HG02981 (cell line): ENCODE measurements around the gene UBL4B.

Experiments
- ATAC-seq: cut with Tn5 transposase; IDR thresholded peaks from one replicate; pipeline ENCODE4 v1.9.1; 2021; ENCODE audit warnings: mild to moderate bottlenecking, moderate library complexity; ENCODE audit not compliant: unreplicated experiment

Gene UBL4B

GRCh38 chr1:110151175-110151669 lies 39.0 kb downstream of the UBL4B start:
- ATAC-seq = no peak

DNA sequence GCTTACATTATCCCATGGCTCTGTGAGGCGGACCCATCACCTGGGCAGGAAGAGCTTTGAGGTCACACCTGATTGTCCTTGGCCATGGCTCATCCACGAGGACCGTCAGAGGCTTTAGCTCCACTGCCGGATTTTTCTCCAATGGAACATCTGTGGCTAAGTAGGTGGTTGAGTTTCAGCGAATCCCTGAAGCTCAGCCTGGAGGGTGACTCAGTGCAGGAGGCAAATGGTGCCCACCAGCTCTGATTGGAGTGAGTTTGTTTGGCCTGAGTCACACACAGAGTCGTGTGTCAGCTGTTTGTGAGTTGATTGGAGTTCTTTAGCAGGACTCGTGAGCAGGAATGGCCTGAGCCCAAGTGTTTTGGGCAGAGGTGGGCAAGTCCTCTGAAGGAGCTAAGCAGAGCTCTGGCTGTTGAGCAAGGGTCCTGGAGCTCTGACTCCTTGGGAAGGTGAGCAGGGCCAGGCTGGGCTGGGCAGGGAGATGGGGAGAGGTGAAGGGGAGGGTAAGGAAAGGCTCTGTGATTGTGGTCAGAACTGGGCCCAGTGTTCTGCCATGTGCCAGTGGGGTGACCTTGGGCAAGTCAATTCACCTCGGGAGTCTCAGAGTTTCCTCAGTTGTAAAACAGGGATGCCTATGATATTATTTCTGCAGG lies 40.0 kb downstream of the UBL4B start:
- ATAC-seq = no peak

- ATAC-seq = no peak
Observed at GRCh38 chr1:110153407-110153950, 41.2 kb downstream of the UBL4B start.

DNA sequence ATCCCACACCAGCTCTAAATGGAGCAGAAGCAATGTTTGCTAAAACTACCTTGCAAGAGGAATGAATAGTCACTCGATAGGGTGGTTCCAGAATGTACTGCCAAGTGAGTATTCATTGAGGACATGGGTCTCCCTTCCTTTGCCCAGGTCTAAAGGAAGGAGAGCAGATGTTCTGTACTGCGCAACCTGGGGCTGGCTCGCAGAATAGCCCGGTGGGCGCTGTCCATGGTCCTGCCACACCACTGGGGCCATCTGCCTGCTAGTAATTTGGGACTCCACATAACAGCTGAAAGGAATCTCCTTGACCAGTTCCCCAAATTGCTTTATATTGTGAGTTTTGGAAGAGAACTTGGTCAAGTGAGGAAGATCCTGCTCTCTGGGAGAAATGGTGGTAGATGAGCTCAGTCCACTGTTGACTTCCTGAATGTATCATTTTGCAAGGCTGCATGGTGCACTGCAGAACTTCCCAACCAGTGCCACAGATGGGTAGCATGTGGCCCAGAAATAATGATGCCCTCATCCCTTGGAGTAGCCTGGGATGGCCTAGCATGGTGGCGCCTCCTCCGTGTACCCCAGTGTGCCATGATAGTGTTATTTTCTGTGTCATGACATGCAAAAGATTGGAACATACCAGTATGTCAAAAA lies 43.8 kb downstream of the UBL4B start:
- no peak for ATAC-seq

GRCh38 chr1:110158261-110158660 lies 46.0 kb downstream of the UBL4B start:
- ATAC-seq = no peak

GRCh38 chr1:110159168-110159567 lies 46.9 kb downstream of the UBL4B start:
- ATAC-seq = no peak

DNA sequence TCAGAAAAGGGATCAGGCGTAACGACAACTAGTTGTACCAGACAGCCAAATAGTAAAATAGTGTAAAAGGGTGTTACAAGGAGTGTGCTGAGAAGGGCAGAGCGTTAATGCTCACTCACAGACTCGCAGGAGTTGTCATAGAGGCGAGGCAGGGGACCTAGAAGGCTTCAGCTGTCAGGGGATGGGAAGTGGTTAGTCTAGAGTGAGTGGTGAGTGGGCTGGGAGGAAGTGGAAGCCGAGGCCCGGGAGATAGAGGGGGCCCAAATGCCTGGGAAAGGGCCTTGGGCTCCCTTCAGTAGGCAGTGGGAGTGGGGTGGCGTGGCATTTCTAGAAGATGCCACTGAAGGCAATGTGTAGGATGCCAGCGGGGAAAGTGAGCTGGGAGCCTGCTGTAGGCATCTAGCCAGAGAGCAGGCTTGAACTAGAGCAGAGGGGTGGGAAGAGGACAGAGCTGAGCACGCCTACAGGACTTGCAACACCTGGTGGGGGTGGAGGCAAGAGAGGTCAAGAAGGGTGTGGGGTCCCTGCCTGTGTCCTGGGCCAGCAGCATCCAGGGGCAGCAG lies 48.4 kb downstream of the UBL4B start:
- no peak for ATAC-seq

- ATAC-seq = no peak
Observed at GRCh38 chr1:110161165-110161564, 48.9 kb downstream of the UBL4B start.

DNA sequence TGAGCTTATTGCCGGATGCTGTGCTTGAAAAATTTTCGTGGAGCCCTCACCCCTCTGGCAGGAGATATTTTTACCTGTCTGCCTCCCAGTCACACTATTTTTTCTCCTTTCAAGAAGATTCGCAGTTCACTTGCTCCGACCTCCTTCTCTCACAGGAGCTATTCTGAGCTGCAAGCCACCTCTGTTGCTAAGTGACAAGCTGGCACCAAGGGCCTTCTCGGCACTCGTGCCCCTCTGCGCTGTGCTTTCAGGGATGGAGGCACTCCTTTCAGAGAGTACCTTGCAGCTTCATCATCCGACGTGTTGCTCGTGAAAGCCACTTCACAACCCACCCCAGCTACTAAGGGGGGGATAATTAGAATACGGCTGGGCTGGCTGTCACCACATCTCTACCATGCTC lies 49.6 kb downstream of the UBL4B start:
- ATAC-seq = no peak
